OCI-LY7 (cell line): ENCODE results near the gene TLCD5. TPM values are rescaled to one million over a fixed set of nuclear protein-coding genes. Genes with fewer than 3 reads are reported as not detected.

Experiments used
- BruUV-seq: library from RNA; stranded (reverse); fragments of 400-500 nt; replicated peaks from 2 replicates; lab custom pipeline; 2021; lab: Mats Ljungman, UMichigan
- CTCF ChIA-PET: fragments of 300-600 bp; sonication (Branson Sonifier 250); formaldehyde crosslinking; loops from one replicate; lab custom pipeline; 2022; ENCODE audit warnings: antibody characterized with exemption; ENCODE audit not compliant: unreplicated experiment; lab: Charles Lee
- POLR2A ChIA-PET: fragments of 300-600 bp; sonication (Branson Sonifier 250); formaldehyde crosslinking; loops from one replicate; lab custom pipeline; 2022; ENCODE audit warnings: antibody characterized with exemption; lab: Charles Lee
- DNase-seq: peaks from one replicate; pipeline ENCODE4 v3.0.0-alpha.2; 2015; ENCODE audit warnings: low spot score
- H2AFZ ChIP-seq: fragments of 200-600 bp; sonication (generic), shearing (Covaris generic); 2 replicates; pipeline ENCODE4 v1.6.1; 2014; ENCODE audit warnings: mild to moderate bottlenecking, antibody characterized with exemption, low read length, moderate library complexity
- H3K27ac ChIP-seq: fragments of 200-600 bp; sonication (generic); 2 replicates; pipeline ENCODE4 v1.5.1; 2014; ENCODE audit warnings: mixed run types, low read depth, mild to moderate bottlenecking, moderate library complexity, low read length, inconsistent platforms; ENCODE audit not compliant: poor library complexity, severe bottlenecking
- H3K36me3 ChIP-seq: fragments of 200-600 bp; sonication (generic); 2 replicates; pipeline ENCODE4 v1.6.1; 2014; ENCODE audit warnings: mild to moderate bottlenecking, antibody characterized with exemption, low read length, moderate library complexity, mixed read lengths; ENCODE audit not compliant: insufficient read depth
- H3K4me1 ChIP-seq: fragments of 200-600 bp; sonication (generic); 2 replicates; pipeline ENCODE4 v1.5.1; 2014; ENCODE audit warnings: mild to moderate bottlenecking, low read length; ENCODE audit not compliant: insufficient read depth, poor library complexity, severe bottlenecking
- H3K4me2 ChIP-seq: fragments of 200-600 bp; sonication (generic); 2 replicates; pipeline ENCODE4 v1.6.1; 2014; ENCODE audit warnings: mild to moderate bottlenecking, low read length
- H3K4me3 ChIP-seq: fragments of 200-600 bp; sonication (generic); 2 replicates; pipeline ENCODE4 v1.5.1; 2014; ENCODE audit warnings: mild to moderate bottlenecking, low read depth, low read length; ENCODE audit not compliant: poor library complexity, severe bottlenecking
- H3K79me2 ChIP-seq: fragments of 200-600 bp; sonication (generic); 2 replicates; pipeline ENCODE4 v1.6.1; 2016; ENCODE audit warnings: low read depth, mild to moderate bottlenecking, low read length, moderate library complexity, mixed read lengths; ENCODE audit not compliant: insufficient read depth
- H3K9me2 ChIP-seq: fragments of 200-600 bp; sonication (generic); 2 replicates; pipeline ENCODE4 v1.6.1; 2016; ENCODE audit warnings: mild to moderate bottlenecking, low read length, mixed read lengths; ENCODE audit not compliant: insufficient read depth
- H3K9me3 ChIP-seq: fragments of 200-600 bp; sonication (generic); 2 replicates; pipeline ENCODE4 v1.6.1; 2014; ENCODE audit warnings: mild to moderate bottlenecking, mixed run types, low read length, mixed read lengths
- H4K20me1 ChIP-seq: fragments of 200-600 bp; sonication (generic); 2 replicates; pipeline ENCODE4 v1.6.1; 2014; ENCODE audit warnings: mild to moderate bottlenecking, antibody characterized with exemption, low read length, moderate library complexity, mixed read lengths; ENCODE audit not compliant: insufficient read depth
- EZH2phosphoT487 ChIP-seq: fragments of 200-600 bp; sonication (generic); IDR thresholded peaks from 2 replicates; pipeline ENCODE4 v1.6.1; 2018; ENCODE audit warnings: low read depth, borderline replicate concordance, mild to moderate bottlenecking, mixed run types, antibody characterized with exemption, low read length, moderate library complexity, mixed read lengths
- intact Hi-C: fragments of 100-400 bp; cut with micrococcal nuclease; formaldehyde crosslinking; loops from one replicate; pipeline ENCODE4 v1.10.0; 2022; ENCODE audit not compliant: unreplicated experiment
- total RNA-seq, 2 experiments: library from RNA; depleted of rRNA in 1 of 2; stranded (reverse); fragments of >200 nt in 1 of 2; shearing (Covaris generic) in 1 of 2; gene quantifications; 2 replicates each; pipeline ENCODE4 v1.2.3, GENCODE V29; 2014 to 2022
- TF ChIP-seq, protein P1 (sequence below): fragments of 200-600 bp; sonication (generic); conservative IDR thresholded peaks from 2 replicates; pipeline ENCODE4 v1.5.1; 2014; ENCODE audit warnings: mild to moderate bottlenecking, antibody characterized with exemption, low read length, moderate library complexity, mixed read lengths

TLCD5 gene
- total RNA-seq, 2 experiments from 2014 or later, result 0.60 TPM; not detected in 1

DNA sequence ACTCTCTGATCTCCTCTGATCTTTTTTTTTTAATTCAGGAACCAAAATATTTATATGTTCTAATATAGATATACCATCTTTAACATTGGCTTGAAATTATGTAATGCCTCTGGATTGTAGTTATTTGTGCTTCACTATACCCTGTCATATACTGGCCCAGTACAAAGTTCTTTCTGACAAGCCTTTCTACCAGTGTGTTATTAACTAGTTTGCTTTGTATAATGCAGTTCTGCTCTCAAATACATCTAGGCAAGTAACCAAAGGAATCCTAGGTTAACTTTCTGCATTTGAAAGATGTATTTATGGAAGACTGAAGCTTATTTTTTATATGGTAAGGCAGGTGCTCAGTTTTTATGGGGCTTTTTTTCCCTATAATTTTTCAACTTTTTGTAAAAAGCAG is 47.2 kb downstream of the TLCD5 start:
- Histone ChIP-seq H4K20me1 (peaks cover 5% of the 10 kb centered on the region; the same call in 1 of the 2 replicates), H2AFZ (no peak overlapping the region), H3K79me2 (no peaks in the 10 kb centered on the region), H3K27ac (no peak overlapping the region), H3K9me3 (no peaks in the 10 kb centered on the region), H3K4me2 (no peak overlapping the region), H3K36me3 (no peaks in the 10 kb centered on the region), H3K9me2 (no peaks in the 10 kb centered on the region), H3K4me3 (no peak overlapping the region), H3K4me1 (no peaks in the 10 kb centered on the region)
- ChIA-PET POLR2A (interaction anchor here (0.7 to 1.6 kb wide), 6 partner anchors 13 to 1160 kb away, joined by 3 to 4 read pairs (median 3); no protein-coding TSS in a partner anchor), CTCF (no interaction called here)
- no peak for DNase-seq
- intact Hi-C loops, result no loop called here
- BruUV-seq, result no TSS peak
- TF ChIP-seq, protein P1, sequence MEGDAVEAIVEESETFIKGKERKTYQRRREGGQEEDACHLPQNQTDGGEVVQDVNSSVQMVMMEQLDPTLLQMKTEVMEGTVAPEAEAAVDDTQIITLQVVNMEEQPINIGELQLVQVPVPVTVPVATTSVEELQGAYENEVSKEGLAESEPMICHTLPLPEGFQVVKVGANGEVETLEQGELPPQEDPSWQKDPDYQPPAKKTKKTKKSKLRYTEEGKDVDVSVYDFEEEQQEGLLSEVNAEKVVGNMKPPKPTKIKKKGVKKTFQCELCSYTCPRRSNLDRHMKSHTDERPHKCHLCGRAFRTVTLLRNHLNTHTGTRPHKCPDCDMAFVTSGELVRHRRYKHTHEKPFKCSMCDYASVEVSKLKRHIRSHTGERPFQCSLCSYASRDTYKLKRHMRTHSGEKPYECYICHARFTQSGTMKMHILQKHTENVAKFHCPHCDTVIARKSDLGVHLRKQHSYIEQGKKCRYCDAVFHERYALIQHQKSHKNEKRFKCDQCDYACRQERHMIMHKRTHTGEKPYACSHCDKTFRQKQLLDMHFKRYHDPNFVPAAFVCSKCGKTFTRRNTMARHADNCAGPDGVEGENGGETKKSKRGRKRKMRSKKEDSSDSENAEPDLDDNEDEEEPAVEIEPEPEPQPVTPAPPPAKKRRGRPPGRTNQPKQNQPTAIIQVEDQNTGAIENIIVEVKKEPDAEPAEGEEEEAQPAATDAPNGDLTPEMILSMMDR, result no peak
- TF ChIP-seq EZH2phosphoT487, result no peak

DNA sequence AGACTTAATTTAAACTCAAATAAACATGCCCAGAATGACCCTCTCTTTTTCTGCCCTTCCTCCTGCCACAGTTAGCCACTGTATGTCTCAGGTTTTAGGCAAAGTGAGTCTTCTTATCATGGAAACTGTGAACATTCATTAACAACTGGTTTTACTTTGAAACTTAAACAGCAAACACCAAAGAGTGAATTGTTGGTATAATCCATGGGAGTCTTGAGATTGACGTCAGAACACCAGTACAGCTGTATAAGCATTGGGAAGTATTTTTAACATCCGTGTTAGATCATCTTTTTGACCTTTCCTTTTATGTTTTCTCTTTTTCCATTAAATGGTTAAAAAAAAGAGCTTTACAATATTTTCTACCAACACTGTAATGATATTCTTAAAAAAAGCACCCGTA is 50.0 kb downstream of the TLCD5 start:
- no peak for DNase-seq
- H3K4me3 ChIP-seq, result no peak overlapping the region
- no peak for TF ChIP-seq EZH2phosphoT487
- TF ChIP-seq, protein P1, result no peak
- no peak overlapping the region for H2AFZ ChIP-seq
- ChIA-PET CTCF (no interaction called here), POLR2A (interaction anchor here (0.7 to 1.2 kb wide), 4 partner anchors 11 to 904 kb away, joined by 3 to 4 read pairs (median 4); no protein-coding TSS in a partner anchor)
- intact Hi-C loops, result no loop called here
- BruUV-seq, result no TSS peak
- H3K9me2 ChIP-seq, result no peaks in the 10 kb centered on the region
- peaks cover 5% of the 10 kb centered on the region; the same call in 1 of the 2 replicates for H4K20me1 ChIP-seq
- no peaks in the 10 kb centered on the region for H3K9me3 ChIP-seq
- no peaks in the 10 kb centered on the region for H3K36me3 ChIP-seq
- no peaks in the 10 kb centered on the region for H3K4me1 ChIP-seq
- no peak overlapping the region for H3K4me2 ChIP-seq
- no peak overlapping the region for H3K27ac ChIP-seq
- no peaks in the 10 kb centered on the region for H3K79me2 ChIP-seq

DNA sequence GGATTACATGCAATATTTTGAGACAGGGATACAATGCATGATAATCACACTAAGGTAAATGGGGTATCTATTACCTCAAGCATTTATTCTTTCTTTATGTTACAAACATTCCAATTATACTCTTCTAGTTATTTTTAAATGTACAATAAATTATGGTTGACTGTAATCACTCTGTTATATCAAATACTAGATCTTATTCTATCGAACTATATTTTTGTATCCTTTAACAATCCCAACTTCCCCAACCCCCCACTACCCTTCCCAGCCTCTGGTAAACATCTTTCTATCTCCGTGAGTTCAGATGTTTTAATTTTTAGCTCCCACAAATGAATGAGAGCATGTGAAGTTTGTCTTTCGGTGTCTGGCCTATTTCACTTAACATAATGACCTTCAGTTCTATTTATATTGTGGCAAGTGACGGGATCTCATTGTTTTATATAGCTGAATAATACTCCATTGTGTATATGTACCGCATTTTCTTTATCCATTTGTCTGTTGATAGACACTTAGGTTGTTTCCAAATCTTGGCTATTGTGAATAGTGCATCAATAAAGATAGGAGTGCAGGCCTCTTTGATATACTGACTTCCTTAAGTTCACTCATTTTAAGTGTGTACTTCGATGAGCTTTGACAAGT is 51.6 kb downstream of the TLCD5 start:
- H3K36me3 ChIP-seq, result no peaks in the 10 kb centered on the region
- H3K9me2 ChIP-seq, result no peaks in the 10 kb centered on the region
- no peak for DNase-seq
- H2AFZ ChIP-seq, result no peak overlapping the region
- BruUV-seq, result no TSS peak
- ChIA-PET POLR2A (no interaction called here), CTCF (no interaction called here)
- peaks cover 5% of the 10 kb centered on the region; the same call in 1 of the 2 replicates for H4K20me1 ChIP-seq
- no peak overlapping the region for H3K4me3 ChIP-seq
- TF ChIP-seq EZH2phosphoT487, result no peak
- TF ChIP-seq, protein P1, result no peak
- H3K9me3 ChIP-seq, result no peaks in the 10 kb centered on the region
- no peaks in the 10 kb centered on the region for H3K4me1 ChIP-seq
- no peak overlapping the region for H3K4me2 ChIP-seq
- intact Hi-C loops, result no loop called here
- H3K27ac ChIP-seq, result no peak overlapping the region
- H3K79me2 ChIP-seq, result no peaks in the 10 kb centered on the region
